Right lobe of liver (tissue), 6 donors: ENCODE results near the gene CIAPIN1. TPM values are rescaled to one million over a fixed set of nuclear protein-coding genes. Genes with fewer than 3 reads are reported as not detected.
A peak's percentile ranks its signal among the peaks of the same experiment; 100 is the strongest.

Source experiments
- ATAC-seq, 4 donors: fragments of 200-7000 bp; cut with Tn5 transposase; one replicate each; pipeline ENCODE4 v1.9.1; 2020; ENCODE audit warnings: mild to moderate bottlenecking in 4 of 4, moderate library complexity in 4 of 4
- DNase-seq, 3 donors: peaks; one replicate each; pipeline ENCODE4 v3.0.0-alpha.2; 2020
- H3K27ac ChIP-seq, 3 donors: fragments of 200-600 bp; one replicate each; pipeline ENCODE4 v1.8.0; 2022
- H3K27me3 ChIP-seq, 2 donors: fragments of 200-600 bp; one replicate each; pipeline ENCODE4 v1.8.0; 2022
- H3K36me3 ChIP-seq, 4 donors: fragments of 200-600 bp; sonication (generic) in 1 of 4; one replicate each; pipeline versions ENCODE4 v1.5.1 to v1.8.0; 2017 to 2022; ENCODE audit warnings: control low read depth in 1 of 4
- H3K4me1 ChIP-seq, 4 donors: fragments of 200-600 bp; sonication (generic) in 1 of 4; one replicate each; pipeline versions ENCODE4 v1.5.1 to v1.8.0; 2017 to 2022; ENCODE audit warnings: control low read depth in 1 of 4
- H3K4me3 ChIP-seq, 3 donors: fragments of 200-600 bp; one replicate each; pipeline ENCODE4 v1.8.0; 2022
- H3K9me3 ChIP-seq, 4 donors: fragments of 200-600 bp; sonication (generic) in 1 of 4; one replicate each; pipeline versions ENCODE4 v1.5.1 to v1.8.0; 2017 to 2022; ENCODE audit warnings: control low read depth in 1 of 4
- CTCF ChIP-seq, 4 donors: fragments of 200-600 bp in 3 of 4; fragments of 450-650 bp in 1 of 4; IDR thresholded peaks; one replicate each; pipeline versions ENCODE4 v1.5.1 to v1.8.0; 2016 to 2022; ENCODE audit warnings: antibody characterized with exemption in 4 of 4, mild to moderate bottlenecking in 2 of 4
- POLR2A ChIP-seq: fragments of 450-650 bp; IDR thresholded peaks from one replicate; pipeline ENCODE4 v1.6.1; 2017; ENCODE audit warnings: antibody characterized with exemption, mild to moderate bottlenecking
- WGBS: methylation state at CpG from one replicate; pipeline ENCODE4 v1.1.6; 2018; ENCODE audit warnings: low coverage, low lambda C conversion rate; ENCODE audit not compliant: insufficient coverage; ENCODE audit errors: missing lambda C conversion rate; 5-methylcytosine and 5-hydroxymethylcytosine counted together
- intact Hi-C, 2 donors: fragments of 100-400 bp; cut with DNase I; formaldehyde crosslinking; loops; one replicate each; pipeline versions ENCODE4 v1.11.2 to v1.14.1; 2022
- total RNA-seq, 6 experiments: library from RNA; depleted of rRNA in 2 of 6; stranded (reverse); fragments of >200 nt in 2 of 6; fragmentation: NEBNext Ultra II Directional in 3 of 6; extraction: Animal tissue kit (Norgen Biotek cat#: 25700) in 3 of 6; gene quantifications; one replicate each; pipeline versions ENCODE4 v1.1.0 to v1.2.4, GENCODE V29; 2016 to 2023
- donor health status: DM: no; HTN: yes; CAD: no.
- donor health status: DM: no; HTN: no; CAD: no.
- donor health status: DM: no; HTN: no; CAD: no.
- donor health status: DM: no; HTN: yes; CAD: no.
- donor health status: DM: no; HTN: yes; CAD: no.

CIAPIN1 gene
- total RNA-seq, 6 experiments from 2014 or later = 23.3 to 27.4 (median 23.9) TPM

DNA sequence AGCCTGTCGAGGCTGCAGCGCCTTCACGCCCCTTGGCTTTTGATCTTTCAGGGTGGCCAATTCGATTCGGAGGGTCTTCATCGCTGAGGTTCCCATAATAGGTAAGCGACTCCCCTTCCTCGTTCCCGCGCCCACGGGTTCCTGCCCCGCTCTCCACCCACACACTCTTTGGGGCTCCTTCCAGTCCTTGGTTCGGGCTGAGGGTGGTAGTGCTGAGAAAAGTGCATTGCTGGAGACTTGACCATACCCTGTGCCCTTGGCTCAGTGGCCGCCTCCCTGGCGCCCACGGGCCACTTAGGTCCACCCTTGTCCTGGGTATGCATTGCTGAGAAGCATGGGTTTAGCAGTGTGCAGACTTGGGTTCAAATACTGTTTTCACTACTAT, 15.8 kb upstream of the CIAPIN1 start:
- peak overlapping the region; percentile 51 to 86 (median 83) for H3K27ac ChIP-seq
- TF ChIP-seq POLR2A = no peak
- no peak for TF ChIP-seq CTCF (IDR thresholded peaks at IDR 0.05)
- DNase-seq (no peak), ATAC-seq (peak; percentile 44 to 56 (median 48))
- no peaks in the 10 kb centered on the region for H3K27me3 ChIP-seq
- WGBS = 3% methylated on average over 6 of the region's 16 CpGs
- no peaks in the 10 kb centered on the region for H3K9me3 ChIP-seq
- intact Hi-C loops = loop anchor here in 1 of 2 donors (10.0 kb wide), 1 partner anchor 52 kb away; no protein-coding TSS in a partner anchor
- peaks cover 0 to 15% (median 6%) of the 10 kb centered on the region in 4 donors for H3K4me1 ChIP-seq
- H3K36me3 ChIP-seq = peaks cover 0 to 60% (median 14%) of the 10 kb centered on the region in 4 donors
- H3K4me3 ChIP-seq = peak overlapping the region; percentile 86 to 98 (median 90)

- Histone ChIP-seq H3K9me3 (no peaks in the 10 kb centered on the region), H3K27ac (peak within 1 kb of the TSS; percentile 51 to 86 (median 83)), H3K4me3 (peak within 1 kb of the TSS; percentile 86 to 98 (median 90)), H3K36me3 (peaks cover 0 to 60% (median 12%) of the 10 kb centered on the region in 4 donors), H3K27me3 (no peaks in the 10 kb centered on the region), H3K4me1 (peaks cover 0 to 15% (median 6%) of the 10 kb centered on the region in 4 donors)
- peak; percentile 97 to 99 (median 97) for TF ChIP-seq CTCF (IDR thresholded peaks at IDR 0.05)
- peak; percentile 87 for TF ChIP-seq POLR2A
- 1% methylated on average over 14 of the region's 47 CpGs for WGBS
- DNase-seq (peak; percentile 88 to 91 (median 88)), ATAC-seq (peak; percentile 96 to 99 (median 98))
- intact Hi-C loops = loop anchor here in 1 of 2 donors (10.0 kb wide), 1 partner anchor 52 kb away; no protein-coding TSS in a partner anchor
Observed at GRCh38 chr16:57462209-57462977, 15.2 kb upstream of the CIAPIN1 start, which contains the start of gene POLR2C. POLR2C (plus strand) TSS chr16:57462679; CDS start chr16:57462725, 46 bp downstream.

DNA sequence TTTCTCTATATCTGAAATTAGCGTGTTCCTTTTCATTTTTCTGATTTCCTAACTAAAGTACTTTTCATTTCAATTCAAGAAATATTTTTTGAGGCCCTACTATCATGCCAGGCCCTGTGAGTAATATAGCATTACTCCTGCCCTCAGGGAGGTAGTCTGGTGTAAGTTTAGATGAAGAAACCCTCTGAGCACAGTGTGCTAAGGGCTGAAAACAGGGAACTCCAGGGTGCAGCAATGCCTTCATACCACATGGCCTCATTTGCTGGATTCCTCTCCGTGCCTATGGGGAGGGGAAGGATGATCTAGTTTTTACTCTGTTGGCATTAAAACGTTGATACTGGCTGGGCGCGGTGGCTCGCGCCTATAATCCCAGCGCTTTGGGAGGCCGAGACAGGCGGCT, 4.8 kb upstream of the CIAPIN1 start:
- 95% methylated on average over 9 of the region's 10 CpGs for WGBS
- intact Hi-C loops = loop anchor here in 1 of 2 donors (10.0 kb wide), 1 partner anchor 63 kb away; no protein-coding TSS in a partner anchor
- no peak for ATAC-seq

More for the DNA sequence above, 4.8 kb upstream of the CIAPIN1 start:
- Histone ChIP-seq H3K36me3 (peaks cover 3 to 61% (median 27%) of the 10 kb centered on the region in 4 donors), H3K9me3 (no peaks in the 10 kb centered on the region), H3K4me3 (no peak overlapping the region), H3K4me1 (peaks cover 0 to 13% (median 6%) of the 10 kb centered on the region in 4 donors), H3K27ac (no peak overlapping the region), H3K27me3 (no peaks in the 10 kb centered on the region)
- no peak for DNase-seq
- TF ChIP-seq CTCF (IDR thresholded peaks at IDR 0.05) (no peak), POLR2A (no peak)
